ENCODE data around the gene HPD.
A peak's percentile ranks its signal among the peaks of the same experiment; 100 is the strongest.

- TF ChIP-seq CTCF (IDR thresholded peaks at IDR 0.05) (peak in 1 of 4 experiments; percentile 19), POLR2AphosphoS5 (IDR thresholded peaks at IDR 0.05) (no peak)
Measured at GRCh38 chr12:121894633-121895032, 36.0 kb upstream of the HPD start.

Data from prostate gland (tissue), 2 donors.